HG03521 (cell line): ENCODE data around the gene CEP20.
"Not testable (repeated sequence)": the region's sequence is repeated elsewhere in the genome, so short reads cannot be mapped to it uniquely, and the experiment has no call there.

Experiments used
- ATAC-seq: cut with Tn5 transposase; IDR thresholded peaks from one replicate; pipeline ENCODE4 v1.9.1; 2021; ENCODE audit warnings: mild to moderate bottlenecking, moderate library complexity; ENCODE audit not compliant: unreplicated experiment

CEP20 gene

DNA sequence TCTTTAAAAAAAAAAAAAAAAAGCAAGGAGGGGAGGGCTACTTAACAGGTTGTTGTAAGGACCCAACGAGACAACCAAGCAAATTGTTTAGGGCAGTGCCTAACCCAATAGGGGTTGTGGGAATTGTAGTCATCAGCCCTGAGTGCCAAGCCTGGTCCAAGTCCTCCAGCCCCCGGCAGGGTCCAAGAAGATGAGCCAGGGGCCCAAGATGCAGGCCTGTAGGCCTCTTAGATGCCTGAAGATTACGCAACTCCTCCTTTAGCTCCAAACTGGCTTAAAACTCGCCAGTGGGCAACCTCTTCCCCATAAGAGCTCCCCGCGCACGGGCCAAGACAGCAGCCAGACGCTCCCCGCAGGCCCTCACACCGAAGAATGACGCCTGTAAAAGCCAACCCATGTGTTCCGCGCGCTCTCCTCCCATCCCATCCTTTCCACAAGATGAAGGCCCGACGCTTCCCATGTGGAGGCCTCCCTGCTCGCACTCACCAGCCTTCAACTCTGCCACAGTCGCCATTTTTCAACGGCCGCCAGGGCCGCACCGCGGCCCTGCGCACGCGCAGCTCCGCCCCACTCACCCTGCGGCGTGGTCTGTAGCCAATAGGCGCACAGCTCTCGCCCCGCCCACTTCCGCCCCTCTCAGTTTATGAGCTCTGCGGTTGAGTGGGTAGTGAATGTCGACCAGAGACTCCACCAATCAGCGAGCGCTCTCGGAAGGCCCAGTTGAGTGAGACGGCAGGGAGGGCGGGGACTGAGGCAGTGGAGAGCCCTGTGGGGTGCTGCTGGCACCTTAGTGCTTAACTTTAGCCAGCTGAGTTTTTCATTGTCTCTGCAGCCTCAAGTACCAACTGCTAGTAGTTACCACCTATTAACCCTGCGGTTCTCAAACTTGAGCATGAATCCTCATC lies at the start of gene CEP20:
CEP20 (minus strand) TSS at position 532 of the 905 bp plus-strand sequence; CDS start at position 514, 18 bp downstream.
- ATAC-seq, result peak; percentile 98

DNA sequence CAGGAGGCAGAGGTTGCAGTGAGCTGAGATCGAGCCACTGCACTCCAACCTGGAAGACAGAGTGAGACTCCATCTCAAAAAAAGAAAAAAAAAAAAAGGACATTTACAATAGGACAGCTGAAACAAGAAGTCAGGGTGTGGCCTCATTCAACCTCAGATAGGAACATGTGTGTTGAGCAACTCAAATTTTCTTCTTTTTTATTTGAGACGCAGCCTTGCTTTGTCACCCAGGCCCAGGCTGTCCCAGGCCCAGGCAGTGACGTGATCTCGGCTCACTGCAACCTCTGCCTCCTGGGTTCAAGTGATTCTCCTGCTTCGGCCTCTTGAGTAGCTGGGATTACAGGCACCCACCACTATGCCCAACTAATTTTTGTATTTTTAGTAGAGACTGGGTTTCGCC lies 48.4 kb upstream of the CEP20 start:
- not testable (repeated sequence) for ATAC-seq

DNA sequence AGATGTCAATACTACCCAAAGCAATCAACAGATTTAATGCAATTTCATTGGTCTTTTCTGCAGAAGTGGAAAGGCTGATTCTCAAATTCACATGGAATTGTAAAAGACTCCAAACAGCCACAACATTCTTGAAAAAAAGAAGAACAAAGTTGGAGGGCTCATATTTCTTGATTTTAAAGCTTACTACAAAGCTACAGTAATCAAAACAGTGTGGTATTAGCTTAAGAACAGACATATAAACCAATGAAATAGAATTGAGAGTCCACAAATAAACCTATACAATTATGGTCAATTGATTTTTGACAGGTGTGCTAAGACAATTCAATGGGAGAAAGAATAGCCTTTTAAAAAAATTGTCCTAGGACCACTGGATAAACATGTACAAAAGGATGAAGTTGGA lies 46.6 kb upstream of the CEP20 start:
- ATAC-seq, result no peak

DNA sequence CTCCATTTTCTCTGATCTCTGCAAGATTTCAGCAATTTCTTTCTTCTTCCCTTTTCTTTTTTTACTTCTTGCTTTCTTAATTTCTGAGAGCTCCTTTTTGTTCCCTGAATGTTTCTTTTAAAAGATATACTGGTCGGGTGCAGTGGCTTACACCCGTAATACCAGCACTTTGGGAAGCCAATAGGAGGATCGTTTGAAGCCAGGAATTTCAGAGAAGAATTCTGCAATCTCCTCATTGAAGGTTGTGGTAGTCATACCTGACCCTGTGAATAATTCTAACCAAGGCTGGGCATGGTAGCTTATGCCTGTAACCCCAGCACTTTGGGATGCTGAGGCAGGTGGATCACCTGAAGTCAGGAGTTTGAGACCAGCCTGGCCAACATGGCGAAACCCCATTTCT lies 45.4 kb upstream of the CEP20 start:
- no peak for ATAC-seq

DNA sequence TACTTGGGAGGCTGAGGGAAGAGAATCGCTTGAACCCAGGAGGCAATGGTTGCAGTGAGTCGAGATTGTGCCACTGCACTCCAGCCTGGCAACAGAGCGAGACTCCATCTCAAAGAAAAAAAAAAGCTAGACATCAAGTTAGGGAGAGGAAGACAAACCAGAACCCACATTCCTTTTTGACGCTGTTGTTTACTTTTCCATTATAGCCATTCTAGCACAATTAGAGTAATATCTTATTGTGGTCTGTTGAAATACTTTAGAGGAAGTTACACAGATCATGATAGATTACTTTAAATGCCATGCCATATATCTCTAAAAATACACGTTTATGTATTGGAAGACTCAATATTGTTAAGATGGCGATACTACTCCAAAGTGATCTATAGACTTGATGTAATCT lies 44.5 kb upstream of the CEP20 start:
- no peak for ATAC-seq

DNA sequence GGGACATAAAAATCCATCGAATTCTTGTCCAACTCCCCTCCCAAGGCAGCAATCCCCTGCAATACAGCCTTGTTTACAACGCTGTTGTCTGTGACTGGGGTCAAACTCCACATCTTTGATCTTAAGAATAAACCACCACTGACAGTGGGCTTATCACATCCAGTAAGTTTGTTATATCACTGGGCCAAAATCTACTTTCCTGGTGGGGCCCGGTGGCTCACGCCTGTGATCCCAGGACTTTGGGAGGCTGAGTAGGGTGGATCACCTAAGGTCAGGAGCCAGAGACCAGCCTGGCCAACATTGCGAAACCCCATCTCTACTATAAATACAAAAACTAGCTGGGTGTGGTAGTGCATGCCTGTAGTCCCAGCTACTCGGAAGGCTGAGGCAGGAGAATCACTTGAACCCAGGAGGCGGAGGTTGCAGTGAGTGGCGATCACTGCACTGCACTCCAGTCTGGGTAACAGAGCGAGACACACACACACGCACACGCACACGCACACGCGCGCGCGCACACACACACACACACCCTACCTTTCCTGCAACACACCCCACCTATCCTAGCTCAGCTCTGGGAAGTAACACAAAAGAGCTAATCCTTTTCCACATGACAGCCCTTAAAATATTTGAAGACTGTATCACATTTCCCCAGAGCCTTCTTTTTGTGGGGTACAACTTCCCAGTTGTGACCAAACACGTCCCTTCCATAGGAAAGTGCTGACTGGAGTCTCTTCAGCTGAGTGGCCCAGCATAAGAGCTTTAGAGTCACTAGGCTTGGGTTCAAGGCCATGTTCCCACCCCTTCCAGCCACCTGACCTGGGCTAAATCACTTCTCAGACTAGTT lies 40.1 kb upstream of the CEP20 start:
- ATAC-seq, result no peak

- no peak for ATAC-seq
Observed at GRCh38 chr16:15925631-15926030, 37.2 kb upstream of the CEP20 start.

GRCh38 chr16:15924996-15925395 lies 36.6 kb upstream of the CEP20 start:
- ATAC-seq, result no peak

DNA sequence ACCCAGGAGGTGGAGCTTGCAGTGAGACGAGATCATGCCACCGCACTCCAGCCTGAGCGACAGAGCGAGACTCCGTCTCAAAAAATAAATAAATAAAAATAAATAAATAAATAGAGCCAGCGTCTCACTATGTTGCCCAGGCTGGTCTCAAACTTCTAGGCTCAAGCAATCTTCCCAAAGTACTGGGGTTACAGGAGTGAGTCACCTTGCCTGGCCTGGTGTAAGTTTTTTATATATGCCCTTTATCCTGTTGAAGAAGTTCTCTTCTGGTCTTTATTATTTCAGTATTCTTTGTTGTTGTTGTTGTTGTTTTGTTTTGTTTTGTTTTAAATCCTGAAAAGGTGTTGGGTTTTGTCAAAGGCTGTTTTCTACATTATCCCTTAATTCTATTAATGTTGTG lies 30.9 kb upstream of the CEP20 start:
- no peak for ATAC-seq

DNA sequence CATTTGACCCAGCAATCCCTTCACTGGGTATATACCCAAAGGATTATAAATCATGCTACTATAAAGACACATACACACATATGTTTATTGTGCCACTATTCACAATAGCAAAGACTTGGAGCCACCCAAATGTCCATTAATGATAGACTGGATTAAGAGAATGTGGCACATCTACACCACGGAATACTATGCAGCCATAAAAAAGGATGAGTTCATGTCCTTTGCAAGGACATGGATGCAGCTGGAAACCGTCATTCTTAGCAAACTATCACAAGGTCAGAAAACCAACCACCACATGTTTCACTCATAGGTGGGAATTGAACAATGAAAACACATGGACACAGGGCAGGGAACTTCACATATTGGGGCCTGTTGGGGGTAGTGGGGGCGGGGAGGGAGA lies 29.9 kb upstream of the CEP20 start:
- ATAC-seq, result not testable (repeated sequence)

- no peak for ATAC-seq
Observed at GRCh38 chr16:15916323-15916722, 27.9 kb upstream of the CEP20 start.

DNA sequence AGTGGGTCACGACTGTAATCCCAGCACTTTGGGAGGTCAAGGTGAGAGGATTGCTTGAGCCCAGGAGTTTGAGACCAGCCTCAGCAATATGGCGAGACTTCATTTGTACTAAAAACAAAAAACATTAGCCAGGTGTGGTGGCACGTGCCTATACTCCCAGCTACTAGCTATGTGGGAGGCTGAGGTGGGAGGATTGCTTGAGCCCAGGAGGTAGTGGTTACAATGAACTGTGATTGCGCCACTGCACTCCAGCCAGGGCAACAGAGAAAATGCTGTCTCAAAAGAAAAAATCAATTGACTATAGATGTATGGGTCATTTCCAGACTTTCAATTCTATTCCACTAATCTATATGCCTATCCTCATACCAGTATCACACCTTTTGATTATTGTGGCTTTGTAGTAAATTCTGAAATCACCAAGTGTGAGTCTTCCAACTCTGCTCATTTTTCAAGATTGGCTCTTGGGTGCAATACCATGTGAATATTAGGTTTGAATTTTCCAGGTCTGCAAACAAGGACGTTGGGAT lies 27.2 kb upstream of the CEP20 start:
- no peak for ATAC-seq

DNA sequence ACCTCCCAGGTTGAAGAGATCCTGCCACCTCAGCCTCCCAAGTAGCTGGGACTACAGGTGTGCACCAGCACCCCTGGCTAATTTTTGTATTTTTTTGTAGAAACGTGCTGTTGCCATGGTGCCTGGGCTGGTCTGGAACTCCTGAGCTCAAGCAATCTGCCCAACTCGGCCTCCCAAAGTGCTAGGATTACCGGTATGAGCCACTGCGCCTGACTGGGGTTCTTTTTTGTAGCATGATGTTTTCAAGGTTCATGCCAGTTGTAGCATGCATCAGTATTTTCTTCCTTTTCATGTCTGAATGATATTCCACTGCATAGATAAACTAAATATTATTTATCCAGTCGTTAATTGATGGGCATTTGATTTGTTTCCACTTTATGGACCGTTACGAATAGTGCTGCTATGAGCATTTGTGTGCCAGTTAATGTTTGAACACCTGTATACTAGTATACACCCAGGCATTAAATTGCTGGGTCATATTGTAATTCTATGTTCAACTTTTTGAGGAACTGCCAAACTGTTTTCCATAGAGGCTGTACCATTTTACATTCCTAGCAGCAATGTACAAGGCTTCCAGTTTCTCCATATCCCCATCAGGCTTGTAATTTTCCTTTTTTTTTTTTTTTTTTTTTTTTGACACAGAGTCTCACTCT lies 24.8 kb upstream of the CEP20 start:
- no peak for ATAC-seq

- ATAC-seq, result no peak
Observed at GRCh38 chr16:15911198-15911597, 22.8 kb upstream of the CEP20 start.

GRCh38 chr16:15907863-15908478 lies 19.6 kb upstream of the CEP20 start:
- ATAC-seq, result peak; percentile 99

DNA sequence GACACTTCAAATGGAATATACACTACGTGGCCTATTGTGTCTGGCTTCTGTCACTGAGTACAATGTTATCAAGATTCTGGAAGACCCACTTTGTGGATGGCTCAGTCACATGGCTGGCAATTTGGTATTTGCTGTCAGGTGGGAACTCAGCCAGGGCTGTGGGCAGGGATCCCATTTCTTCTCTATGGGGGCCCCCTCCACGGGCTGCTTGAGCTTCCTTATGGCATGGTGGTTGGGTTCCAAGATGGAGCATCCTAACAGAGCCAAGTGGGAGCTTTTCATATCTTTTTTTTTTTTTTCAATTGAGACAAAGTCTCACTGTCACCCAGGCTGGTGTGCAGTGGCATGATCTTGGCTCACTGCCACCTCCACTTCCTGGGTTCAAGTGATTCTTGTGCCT lies 18.0 kb upstream of the CEP20 start:
- no peak for ATAC-seq

DNA sequence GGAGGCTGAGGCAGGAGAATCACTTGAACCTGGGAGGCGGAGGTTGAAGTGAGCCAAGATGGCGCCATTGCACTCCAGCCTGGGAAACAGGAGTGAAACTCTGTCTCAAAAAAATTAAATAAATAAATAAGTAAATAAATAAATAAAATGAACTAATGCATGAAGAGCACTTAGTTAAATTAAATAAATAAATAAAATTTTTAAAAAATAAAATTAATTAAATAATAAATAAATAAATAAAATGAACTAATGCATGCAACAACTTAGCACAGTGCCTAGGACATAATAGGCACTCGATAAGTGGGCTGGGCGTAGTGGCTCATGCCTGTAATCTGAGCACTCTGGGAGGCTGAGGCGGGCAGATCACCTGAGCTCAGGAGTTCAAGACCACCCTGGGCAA lies 15.6 kb upstream of the CEP20 start:
- no peak for ATAC-seq

GRCh38 chr16:15900901-15901500 lies 12.6 kb upstream of the CEP20 start:
- ATAC-seq, result no peak

DNA sequence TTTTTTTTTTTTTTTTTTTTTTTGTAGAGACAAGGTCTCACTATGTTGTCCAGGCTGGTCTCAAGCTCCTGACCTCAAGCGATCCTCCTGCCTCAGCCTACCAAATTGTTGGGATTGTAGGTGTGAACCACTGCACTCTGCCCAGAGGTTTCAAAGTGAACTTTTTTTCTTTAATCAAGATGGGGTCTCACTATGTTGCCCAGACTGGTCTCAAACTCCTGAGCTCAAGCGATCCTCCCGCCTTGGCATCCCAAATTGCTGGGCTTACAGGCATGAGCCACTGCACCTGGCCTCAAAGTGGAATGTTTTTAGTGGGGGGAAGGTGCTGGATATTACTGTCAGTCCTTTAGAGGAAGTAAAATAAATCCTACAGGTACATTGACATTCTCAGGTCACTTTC lies 12.0 kb upstream of the CEP20 start:
- no peak for ATAC-seq

DNA sequence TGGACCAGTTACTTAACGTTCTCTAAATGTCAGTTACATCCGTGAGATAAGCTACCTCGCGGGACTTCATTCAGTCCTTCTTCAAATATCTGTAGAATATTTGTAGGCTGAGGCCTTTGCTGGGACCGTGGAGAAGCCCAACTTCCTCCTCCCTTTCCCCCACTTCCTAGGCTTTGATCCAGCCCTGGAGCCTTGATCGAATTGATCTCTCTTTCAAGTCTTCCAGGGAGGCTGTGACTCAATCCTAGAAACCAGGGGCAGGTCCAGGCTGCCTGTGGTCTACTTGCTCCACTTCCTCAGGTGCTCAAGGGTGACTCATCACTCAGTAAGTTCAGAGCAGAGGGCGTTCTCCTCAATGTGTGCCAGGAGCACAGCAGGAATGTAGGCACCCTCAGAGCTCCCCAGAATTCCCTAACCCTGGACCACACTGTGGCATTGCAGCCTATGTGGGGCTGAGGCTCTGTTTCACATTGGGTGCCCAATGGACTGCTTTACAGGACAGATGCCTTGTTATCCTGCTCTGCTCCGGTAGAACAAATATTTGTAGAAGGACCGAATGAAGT lies 11.2 kb upstream of the CEP20 start:
- ATAC-seq, result no peak
